Nephron (organoid): ENCODE measurements around the gene C7orf25.

ENCODE experiments used
- H3K27ac Mint-ChIP-seq, 3 experiments: 2 replicates each; pipeline ENCODE4 v1.8.0; 2020; ENCODE audit warnings: mixed read lengths in 3 of 3, mild to moderate bottlenecking in 2 of 3, moderate library complexity in 1 of 3
- H3K27me3 Mint-ChIP-seq: 2 replicates; pipeline ENCODE4 v1.8.0; 2021; ENCODE audit warnings: low read depth, mild to moderate bottlenecking, moderate library complexity, mixed read lengths
- H3K36me3 Mint-ChIP-seq: 2 replicates; pipeline ENCODE4 v1.8.0; 2020; ENCODE audit warnings: low read depth, mixed read lengths
- H3K4me1 Mint-ChIP-seq: 2 replicates; pipeline ENCODE4 v1.8.0; 2020; ENCODE audit warnings: mixed read lengths
- H3K4me3 Mint-ChIP-seq, 3 experiments: 2 replicates each; pipeline ENCODE4 v1.8.0; 2020; ENCODE audit warnings: mild to moderate bottlenecking in 3 of 3, mixed read lengths in 3 of 3, moderate library complexity in 2 of 3
- H3K9me3 Mint-ChIP-seq: 2 replicates; pipeline ENCODE4 v1.8.0; 2020; ENCODE audit warnings: mixed read lengths
- TF ChIP-seq, protein P1 (sequence below), 3 experiments: fragments of 200-600 bp; sonication (generic); IDR thresholded peaks; one replicate each; pipeline ENCODE4 v1.5.0; 2021; ENCODE audit warnings: antibody characterized with exemption in 3 of 3; ENCODE audit not compliant: unreplicated experiment in 3 of 3

The C7orf25 gene

DNA sequence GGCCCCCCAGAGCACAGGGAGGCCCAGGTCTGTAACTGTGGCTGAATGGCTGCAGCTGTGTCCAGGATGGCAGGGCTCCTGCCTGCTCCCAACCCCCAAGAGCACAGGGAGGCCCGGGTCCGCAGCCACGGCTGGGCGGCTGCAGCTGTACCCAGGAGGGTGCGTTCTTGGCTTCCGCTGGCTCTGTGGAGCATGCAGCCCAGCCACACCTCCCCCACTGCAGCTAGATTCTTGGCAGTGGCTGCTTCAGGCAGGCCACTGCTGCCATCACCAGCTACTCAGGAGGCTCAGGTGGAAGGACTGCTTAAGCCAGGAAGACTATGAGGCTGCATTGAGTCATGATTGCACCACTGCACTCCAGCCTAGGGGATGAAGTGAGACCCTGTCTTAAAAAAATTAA lies 27.9 kb downstream of the C7orf25 start:
- H3K4me3 Mint-ChIP-seq, result no peak overlapping the region
- peaks cover 19% of the 10 kb centered on the region for H3K4me1 Mint-ChIP-seq
- TF ChIP-seq, protein P1, sequence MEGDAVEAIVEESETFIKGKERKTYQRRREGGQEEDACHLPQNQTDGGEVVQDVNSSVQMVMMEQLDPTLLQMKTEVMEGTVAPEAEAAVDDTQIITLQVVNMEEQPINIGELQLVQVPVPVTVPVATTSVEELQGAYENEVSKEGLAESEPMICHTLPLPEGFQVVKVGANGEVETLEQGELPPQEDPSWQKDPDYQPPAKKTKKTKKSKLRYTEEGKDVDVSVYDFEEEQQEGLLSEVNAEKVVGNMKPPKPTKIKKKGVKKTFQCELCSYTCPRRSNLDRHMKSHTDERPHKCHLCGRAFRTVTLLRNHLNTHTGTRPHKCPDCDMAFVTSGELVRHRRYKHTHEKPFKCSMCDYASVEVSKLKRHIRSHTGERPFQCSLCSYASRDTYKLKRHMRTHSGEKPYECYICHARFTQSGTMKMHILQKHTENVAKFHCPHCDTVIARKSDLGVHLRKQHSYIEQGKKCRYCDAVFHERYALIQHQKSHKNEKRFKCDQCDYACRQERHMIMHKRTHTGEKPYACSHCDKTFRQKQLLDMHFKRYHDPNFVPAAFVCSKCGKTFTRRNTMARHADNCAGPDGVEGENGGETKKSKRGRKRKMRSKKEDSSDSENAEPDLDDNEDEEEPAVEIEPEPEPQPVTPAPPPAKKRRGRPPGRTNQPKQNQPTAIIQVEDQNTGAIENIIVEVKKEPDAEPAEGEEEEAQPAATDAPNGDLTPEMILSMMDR (IDR thresholded peaks at IDR 0.05; ENCODE audit: unreplicated experiment in 3 of 3), result no peak
- no peaks in the 10 kb centered on the region for H3K9me3 Mint-ChIP-seq
- H3K27me3 Mint-ChIP-seq, result peaks cover 9% of the 10 kb centered on the region
- H3K27ac Mint-ChIP-seq, result peak overlapping the region in 1 of 3 experiments; percentile 69
- H3K36me3 Mint-ChIP-seq, result no peaks in the 10 kb centered on the region

DNA sequence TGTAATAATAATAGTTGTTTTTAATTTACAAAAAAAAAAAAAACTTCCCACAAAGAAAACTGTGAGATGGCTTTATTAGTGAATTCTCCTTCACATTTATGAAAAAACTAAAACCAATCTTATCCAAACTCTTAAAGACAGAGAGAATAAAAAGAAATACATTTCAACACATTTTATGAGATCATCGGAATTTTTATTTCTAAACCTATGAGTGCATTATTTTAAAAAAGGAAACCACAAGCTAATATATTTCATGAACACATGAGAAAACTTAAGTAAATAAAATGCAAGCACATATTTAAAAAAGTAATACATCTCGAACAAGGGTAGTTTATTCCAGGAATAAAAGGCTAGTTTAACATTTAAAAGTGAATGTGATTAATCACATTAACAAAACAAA lies 31.5 kb downstream of the C7orf25 start:
- no peak overlapping the region for H3K27ac Mint-ChIP-seq
- H3K27me3 Mint-ChIP-seq, result no peaks in the 10 kb centered on the region
- H3K36me3 Mint-ChIP-seq, result no peaks in the 10 kb centered on the region
- H3K4me3 Mint-ChIP-seq, result no peak overlapping the region
- no peaks in the 10 kb centered on the region for H3K4me1 Mint-ChIP-seq
- no peaks in the 10 kb centered on the region for H3K9me3 Mint-ChIP-seq
- TF ChIP-seq, protein P1 (IDR thresholded peaks at IDR 0.05; ENCODE audit: unreplicated experiment in 3 of 3), result no peak

DNA sequence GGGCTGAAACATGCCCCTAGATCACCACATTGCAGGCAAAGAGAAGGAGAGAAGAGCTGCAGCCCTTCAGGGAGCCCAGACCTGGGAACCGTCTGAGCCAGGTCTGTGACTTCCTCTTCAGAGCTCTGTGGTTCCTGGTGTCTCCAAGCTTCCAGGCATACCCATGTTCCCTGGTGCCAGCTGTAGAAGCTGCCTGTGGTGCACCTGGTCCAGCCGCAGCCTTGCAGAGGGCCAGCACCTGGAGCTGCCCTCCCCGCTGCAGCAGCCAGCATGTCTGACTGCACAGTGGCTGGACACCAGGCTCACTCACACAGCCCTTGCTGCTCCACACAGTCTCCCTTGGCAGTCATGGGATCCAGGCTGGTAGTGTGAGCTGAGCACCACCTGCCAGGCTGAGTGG lies 33.6 kb downstream of the C7orf25 start:
- Mint-ChIP-seq H3K27me3 (no peaks in the 10 kb centered on the region), H3K27ac (no peak overlapping the region), H3K4me3 (no peak overlapping the region), H3K9me3 (no peaks in the 10 kb centered on the region), H3K36me3 (no peaks in the 10 kb centered on the region), H3K4me1 (no peaks in the 10 kb centered on the region)
- TF ChIP-seq, protein P1 (IDR thresholded peaks at IDR 0.05; ENCODE audit: unreplicated experiment in 3 of 3), result no peak

DNA sequence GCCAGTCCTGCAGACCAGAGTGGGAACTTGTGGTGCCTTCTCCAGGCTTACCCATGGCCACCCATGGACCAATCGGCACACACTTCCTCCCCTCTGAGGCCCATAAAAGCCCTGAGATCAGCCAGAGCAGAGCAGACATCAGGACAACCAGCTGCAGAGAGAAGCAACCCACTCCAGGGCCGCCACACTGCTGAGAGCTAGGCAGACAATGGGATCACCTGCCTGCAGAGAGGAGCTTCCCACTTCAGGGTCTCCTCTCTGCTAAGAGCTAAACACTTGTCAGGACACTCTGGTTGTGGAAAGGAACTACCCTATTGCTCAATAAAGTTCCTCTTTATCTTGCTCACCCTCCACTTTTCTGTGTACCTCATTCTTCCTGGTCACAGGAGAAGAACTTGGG lies 34.0 kb downstream of the C7orf25 start:
- no peaks in the 10 kb centered on the region for H3K4me1 Mint-ChIP-seq
- H3K27ac Mint-ChIP-seq, result no peak overlapping the region
- H3K9me3 Mint-ChIP-seq, result no peaks in the 10 kb centered on the region
- H3K27me3 Mint-ChIP-seq, result no peaks in the 10 kb centered on the region
- no peaks in the 10 kb centered on the region for H3K36me3 Mint-ChIP-seq
- TF ChIP-seq, protein P1 (IDR thresholded peaks at IDR 0.05; ENCODE audit: unreplicated experiment in 3 of 3), result no peak
- H3K4me3 Mint-ChIP-seq, result no peak overlapping the region

DNA sequence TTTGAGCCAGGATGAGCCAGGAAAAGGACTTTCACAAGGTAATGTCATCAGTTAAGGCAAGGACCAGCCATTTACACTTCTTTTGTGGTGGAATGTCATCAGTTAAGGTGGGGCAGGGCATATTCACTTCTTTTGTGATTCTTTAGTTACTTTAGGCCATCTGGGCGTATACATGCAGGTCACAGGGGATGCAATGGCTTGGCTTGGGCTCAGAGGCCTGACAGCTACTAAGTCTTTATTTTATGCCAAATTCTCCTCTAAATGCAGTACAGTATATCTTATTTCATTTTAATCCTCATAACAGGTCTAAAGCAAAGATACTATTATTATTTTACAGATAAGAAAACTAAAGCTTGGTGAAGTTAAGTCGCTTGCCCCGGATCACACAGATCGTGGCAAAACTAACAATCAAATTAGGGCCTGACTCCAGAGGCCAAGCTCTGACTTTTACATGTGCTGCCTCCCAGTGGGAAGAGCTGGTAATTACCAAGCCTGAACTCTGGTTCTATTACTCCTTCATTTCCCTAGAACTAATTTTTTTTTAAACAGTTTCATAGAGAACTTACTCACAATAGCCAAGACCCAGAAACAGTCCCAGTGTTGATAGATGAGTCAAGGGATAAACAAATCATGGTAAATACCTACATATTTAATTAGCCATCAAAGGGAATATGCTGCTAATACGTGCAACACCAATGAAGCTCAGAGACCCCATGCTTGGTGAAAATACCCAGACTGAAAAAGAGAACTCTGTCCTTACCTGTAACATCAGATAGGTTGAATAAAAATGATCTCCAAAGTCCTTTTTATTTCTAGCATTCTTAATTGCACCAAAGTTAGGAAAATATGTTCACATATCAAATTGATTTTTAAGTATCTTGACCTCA lies 35.4 kb downstream of the C7orf25 start:
- TF ChIP-seq, protein P1 (IDR thresholded peaks at IDR 0.05; ENCODE audit: unreplicated experiment in 3 of 3), result peak; percentile 74 to 84 (median 83)
- Mint-ChIP-seq H3K36me3 (no peaks in the 10 kb centered on the region), H3K4me1 (no peaks in the 10 kb centered on the region), H3K27ac (no peak overlapping the region), H3K4me3 (no peak overlapping the region), H3K9me3 (no peaks in the 10 kb centered on the region), H3K27me3 (no peaks in the 10 kb centered on the region)
